Posterior cingulate gyrus (tissue), 11 donors: ENCODE results near the gene RASAL2.
A peak's percentile ranks its signal among the peaks of the same experiment; 100 is the strongest.
"Not testable (repeated sequence)": the region's sequence is repeated elsewhere in the genome, so short reads cannot be mapped to it uniquely, and the experiment has no call there.

ENCODE experiments used
- DNase-seq, 10 donors: peaks; one replicate each; pipeline versions ENCODE4 v3.0.0 to v3.0.0-alpha.2; 2020 to 2021; ENCODE audit warnings: mixed read lengths in 3 of 10
- intact Hi-C: fragments of 100-400 bp; cut with DNase I; formaldehyde crosslinking; loops from one replicate; pipeline ENCODE4 v1.15.1; 2023

RASAL2 gene

DNA sequence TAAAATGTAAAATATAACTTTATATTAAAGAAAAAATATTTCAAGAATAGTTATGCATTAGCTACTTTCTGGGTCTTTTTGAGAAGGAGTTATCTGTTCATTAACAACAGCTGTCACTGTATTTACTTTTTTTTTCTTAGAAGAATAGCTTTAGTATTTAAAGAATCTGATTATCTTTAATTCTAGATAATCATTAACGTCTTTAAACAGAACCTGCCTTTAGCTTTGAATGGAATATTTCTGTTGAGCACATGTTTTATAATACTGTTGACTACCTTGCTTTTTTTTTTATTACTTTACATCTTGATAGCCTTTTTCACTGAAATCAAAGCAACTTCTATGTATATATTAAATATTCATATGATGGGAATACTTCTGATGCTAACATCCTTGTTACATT is 270.9 kb downstream of the RASAL2 start:
- no peak for DNase-seq
- intact Hi-C loops = no loop called here

DNA sequence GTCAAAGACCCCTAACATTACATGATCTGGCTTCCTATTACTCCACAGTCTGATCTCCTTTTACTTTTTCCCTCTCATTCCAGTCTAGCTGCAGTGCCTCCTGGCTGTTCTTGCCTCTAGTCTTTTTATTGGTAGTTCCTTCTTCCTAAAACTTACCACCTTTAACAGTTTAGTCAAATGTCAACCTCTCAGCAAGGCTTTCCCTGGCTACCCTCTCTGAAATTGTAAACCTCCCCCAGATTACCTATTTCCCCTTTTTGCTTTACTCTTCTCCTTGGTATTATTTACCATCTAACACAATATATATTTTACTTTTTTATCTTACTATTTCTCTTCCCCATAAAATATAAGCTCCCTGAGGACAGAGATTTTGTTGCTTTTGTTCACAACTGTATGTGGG is 273.2 kb downstream of the RASAL2 start:
- DNase-seq = no peak

DNA sequence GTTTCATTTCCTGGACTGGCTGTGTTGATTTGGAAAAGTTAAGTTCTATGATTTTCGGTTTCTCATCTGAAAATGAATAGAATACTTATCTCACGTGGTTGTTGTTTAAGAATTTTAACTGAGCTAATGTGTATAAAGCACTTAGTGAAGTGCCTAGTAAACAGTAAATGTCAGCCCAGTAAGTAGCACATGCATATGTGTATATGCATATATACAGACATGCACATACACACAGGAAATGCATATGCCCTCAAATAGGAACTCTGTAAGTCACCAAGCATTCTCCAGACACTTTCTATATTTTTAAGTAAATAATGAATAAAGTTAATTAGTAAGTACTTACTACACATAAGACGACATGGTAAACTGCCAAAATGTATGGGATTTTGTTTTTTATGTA is 274.3 kb downstream of the RASAL2 start:
- DNase-seq = no peak
- intact Hi-C loops = no loop called here

More for the DNA sequence above, 273.2 kb downstream of the RASAL2 start:
- intact Hi-C loops = no loop called here

DNA sequence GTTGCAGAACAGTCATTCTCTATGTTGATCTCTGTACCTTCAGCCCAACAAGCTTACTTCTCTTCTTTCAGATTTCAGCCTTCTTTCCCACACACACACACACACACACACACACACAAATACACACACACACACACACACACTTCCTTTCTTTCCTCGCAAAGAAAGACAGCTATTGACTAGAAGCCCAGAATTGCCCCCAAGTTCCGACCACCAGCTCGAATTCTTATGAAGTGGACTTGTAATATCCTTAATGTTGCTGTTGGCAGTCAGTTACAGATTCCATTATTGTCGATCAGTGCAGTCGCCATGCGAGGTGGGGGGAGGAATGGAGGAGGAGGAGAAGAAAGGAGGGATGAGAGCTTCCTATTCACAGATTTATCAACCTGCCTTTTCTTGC is 277.3 kb downstream of the RASAL2 start:
- intact Hi-C loops = no loop called here
- peak in 3 of 10 donors; percentile 22 to 74 (median 71) for DNase-seq

DNA sequence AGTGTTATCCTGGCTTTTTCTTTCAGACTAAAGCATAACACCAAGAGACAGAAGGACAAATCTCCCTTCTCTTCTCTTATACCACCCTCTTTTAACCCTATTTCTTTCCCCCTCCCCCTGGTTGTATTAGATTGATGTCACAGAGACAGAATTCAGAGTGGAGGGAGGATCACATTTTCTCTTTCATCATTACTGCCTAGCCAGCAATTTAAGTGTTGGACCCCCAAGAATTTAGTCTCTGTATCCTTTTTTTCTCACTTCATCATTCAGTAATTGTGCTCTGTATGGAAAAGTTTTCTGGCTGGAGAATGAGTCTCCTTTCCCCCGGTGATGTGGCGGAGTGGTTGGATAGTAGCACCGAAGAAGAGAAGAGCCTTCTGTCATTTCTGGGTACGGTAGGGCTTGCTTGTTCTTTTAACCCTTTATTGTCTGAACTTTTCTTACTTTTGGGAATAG is 278.1 kb downstream of the RASAL2 start:
- intact Hi-C loops = no loop called here
- DNase-seq = no peak

DNA sequence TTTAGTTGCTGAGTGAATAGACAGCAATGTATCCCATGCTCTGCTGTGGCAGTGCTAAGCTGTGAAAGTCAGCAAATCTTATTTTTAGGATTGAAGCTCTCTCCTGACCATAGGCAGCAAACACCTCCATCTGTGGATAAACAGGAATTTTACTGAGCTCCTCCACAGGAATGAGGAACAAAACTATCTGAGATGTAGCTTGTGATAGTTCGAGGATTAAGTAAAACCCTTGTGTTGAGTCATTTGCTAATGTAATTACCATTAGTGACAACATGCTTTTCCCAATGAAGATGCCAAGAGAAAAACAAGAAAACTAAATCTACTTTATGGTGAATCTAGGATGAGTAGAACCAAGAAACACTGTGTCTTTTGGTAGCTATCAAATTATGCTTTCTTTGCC is 280.1 kb downstream of the RASAL2 start:
- intact Hi-C loops = no loop called here
- no peak for DNase-seq

DNA sequence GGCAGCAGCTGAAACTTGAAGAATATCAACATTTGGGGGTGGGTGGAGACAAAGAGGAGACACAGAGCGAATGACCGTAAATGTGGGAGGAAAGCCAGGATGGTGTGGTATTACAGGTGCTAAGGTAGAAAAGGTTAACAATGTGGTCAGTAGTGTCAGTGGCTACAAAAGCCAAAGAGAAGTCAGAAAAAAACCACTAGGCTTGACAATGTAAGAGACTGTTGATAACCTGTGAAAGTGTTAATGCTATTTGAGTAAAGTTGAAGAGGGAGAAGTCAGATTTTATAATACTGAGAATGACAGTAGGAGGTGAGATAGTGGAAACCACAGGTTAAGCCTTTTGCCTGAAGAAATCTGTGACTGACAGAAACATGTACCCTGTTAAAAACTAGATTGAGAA is 282.1 kb downstream of the RASAL2 start:
- intact Hi-C loops = no loop called here
- no peak for DNase-seq

DNA sequence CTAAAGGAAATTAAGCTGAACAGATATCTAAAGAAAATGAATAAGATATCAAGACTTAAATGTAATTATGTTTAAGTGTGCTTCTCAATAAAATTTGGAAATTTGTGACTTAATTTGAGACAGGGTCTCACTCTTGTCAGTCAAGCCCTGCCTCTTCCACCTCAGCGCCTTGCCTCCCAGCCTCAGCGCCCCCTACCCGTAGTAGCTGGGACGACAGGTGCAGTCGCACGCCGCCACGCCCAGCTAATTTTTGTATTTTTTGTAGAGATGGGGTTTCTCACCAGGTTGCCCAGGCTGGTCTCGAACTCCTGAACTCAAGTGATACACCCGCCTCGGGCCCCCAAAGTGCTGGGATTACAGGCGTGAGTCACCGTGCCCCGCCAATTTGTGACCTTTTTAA is 285.9 kb downstream of the RASAL2 start:
- intact Hi-C loops = no loop called here
- DNase-seq = peak in 1 of 10 donors; percentile 76

DNA sequence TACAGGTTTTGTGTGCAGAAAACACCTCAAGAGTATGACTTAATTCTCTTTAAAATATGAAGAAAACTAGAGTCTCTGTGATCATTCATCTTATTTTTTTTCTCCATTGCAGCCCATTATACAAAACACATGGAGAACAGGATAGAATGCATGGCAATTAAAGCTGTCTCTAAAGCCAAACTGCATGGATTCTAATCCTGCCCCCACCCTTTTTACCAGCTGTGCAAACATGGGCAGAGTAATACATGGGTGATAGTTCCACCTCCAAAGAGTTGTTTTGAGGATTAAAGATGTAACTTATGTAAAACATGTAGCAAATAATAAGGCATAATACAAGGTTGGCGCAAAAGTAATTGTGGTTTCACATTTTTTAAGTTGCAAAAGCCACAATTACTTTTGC is 288.5 kb downstream of the RASAL2 start:
- no peak for DNase-seq
- intact Hi-C loops = no loop called here

DNA sequence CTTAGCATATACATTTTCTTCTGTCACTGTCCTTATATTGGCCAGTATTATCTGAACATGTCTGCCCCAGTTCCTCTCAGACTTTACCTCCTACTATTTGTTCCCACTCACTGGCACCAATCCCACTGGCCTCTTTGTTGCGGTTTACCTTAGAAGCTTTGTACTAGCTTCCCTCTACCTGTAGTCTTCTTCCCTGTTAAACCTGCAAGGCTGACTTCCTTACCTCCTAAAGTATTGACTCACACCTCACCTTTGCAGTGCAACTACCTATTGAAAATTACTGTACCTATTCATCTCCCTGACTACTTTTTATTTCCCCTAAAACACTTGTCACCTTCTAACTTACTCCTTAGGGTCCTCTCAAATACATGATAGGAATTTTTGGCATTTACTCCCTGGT is 291.8 kb downstream of the RASAL2 start:
- no peak for DNase-seq
- intact Hi-C loops = no loop called here

DNA sequence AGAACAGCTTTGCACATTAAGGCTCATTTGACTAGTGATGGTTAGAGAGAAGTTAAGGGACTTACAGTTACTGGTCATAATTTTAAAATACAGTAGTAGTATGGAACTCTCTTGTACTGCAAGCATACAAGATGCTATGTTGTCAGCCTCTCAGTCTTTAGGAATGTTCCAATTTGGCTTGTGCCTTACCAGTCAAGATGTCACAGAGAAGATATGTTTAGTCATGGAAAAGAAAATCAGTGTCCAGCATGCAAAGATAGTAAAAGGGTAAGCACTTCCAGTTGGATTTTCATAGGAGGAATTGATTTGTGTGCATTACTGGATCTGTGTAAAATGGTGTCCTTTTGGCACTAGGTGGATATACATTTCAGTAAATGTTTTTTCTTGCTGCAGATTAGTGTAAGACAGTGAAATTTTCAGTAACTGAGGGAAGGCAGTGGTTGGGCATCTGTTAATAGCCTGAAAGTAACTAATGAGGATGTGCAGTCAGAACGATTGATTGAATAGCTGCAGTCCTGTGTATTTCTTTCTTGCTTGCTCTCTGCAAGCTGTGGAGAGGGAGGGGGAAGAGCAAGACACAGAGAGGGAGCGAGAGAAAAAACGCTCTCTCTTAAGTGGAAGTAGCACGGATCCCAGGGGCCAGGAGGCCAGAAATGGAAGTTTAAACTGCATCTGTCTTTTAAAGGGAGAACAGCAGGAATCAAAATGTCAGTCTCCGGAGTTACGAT is 294.7 kb downstream of the RASAL2 start:
- intact Hi-C loops = no loop called here
- DNase-seq = no peak

DNA sequence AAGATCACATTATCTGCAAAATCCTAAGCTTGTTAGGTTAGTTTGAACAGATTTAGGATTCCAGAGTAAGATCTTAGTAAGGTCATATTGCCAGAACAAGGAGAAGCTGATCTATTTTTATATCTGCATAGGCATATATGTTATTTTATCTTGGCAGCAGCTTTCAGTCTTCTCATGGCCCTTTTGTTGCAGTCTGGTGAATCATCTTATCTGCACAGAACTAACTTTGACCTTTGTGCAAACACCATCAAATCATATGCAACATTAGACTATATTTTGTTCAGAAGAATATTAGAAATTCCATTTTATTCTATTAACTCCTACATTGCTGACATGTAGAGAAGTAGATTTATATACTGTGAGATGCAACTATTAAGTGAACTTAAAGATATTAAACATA is 295.5 kb downstream of the RASAL2 start:
- intact Hi-C loops = no loop called here
- DNase-seq = no peak

DNA sequence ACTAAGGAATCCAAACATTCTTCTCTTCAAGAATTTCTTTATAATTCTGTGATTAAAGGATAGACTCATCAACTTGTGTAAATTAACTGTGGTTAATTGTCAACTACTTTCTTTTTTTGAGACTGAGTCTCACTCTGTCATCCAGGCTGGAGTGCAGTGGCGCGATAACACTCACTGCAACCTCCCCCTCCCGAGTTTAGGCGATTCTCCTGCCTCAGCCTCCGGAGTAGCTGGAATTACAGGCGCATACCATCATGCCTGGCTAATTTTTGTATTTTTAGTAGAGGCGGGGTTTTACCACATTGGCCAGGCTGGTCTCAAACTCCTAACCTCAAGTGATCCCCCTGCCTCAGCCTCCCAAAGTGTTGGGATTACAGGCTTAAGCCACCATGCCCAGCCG is 296.4 kb downstream of the RASAL2 start:
- DNase-seq = peak in 1 of 10 donors; percentile 52
- intact Hi-C loops = not testable (repeated sequence)

DNA sequence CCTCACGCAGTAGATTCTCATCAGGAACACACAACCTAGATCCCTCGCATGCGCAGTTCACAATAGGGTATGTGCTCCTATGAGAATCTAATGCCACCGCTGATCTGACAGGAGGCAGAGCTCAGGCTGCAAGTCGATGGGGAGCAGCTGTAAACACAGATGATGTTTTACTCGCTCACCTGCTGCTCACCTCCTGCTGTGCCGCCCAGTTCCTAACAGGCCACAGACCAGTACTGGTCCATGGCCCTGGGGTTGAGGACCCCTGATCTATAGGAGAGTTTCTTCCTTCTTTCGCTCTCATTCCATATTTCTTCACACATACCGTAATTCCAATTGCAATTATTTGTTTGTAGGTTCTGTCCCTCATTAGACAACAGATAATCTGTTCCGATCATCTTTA is 299.5 kb downstream of the RASAL2 start:
- intact Hi-C loops = no loop called here

DNA sequence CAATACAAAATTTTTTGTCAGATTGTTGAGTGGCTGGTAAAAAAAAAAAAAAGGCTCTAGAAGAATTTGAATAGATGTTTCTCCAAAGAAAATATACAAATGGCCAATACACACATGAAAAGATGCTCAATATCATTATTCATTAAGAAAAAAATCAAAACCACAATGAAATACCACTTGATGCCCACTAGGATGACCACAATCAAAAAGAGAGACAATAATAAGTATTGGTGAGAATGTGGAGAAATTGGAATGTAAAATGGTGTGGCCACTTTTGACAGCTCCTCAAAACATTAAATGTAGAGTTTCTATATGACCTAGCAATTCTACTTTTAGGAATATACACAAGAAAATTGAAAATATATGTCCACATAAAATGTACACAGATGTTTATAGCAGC is 302.9 kb downstream of the RASAL2 start:
- intact Hi-C loops = no loop called here
- no peak for DNase-seq

More for the DNA sequence above, 299.5 kb downstream of the RASAL2 start:
- no peak for DNase-seq

DNA sequence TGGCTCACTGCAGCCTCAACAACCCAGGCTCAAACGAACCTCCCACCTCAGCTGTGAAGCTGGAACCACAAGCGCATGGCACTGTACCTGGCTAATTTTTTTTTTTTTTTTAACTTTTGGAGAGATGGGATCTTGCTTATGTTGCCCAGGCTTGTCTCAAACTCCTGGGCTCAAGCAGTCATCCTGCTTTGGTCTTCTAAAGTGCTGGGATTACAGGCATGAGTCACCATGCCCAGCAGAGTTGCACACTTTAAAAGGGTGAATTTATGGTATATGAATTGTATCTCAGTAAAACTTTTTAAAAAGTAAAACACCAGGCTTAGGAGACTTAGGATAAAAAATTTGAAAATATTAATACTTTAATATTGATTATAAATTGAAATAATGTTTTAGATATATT is 303.8 kb downstream of the RASAL2 start:
- intact Hi-C loops = no loop called here
- no peak for DNase-seq

DNA sequence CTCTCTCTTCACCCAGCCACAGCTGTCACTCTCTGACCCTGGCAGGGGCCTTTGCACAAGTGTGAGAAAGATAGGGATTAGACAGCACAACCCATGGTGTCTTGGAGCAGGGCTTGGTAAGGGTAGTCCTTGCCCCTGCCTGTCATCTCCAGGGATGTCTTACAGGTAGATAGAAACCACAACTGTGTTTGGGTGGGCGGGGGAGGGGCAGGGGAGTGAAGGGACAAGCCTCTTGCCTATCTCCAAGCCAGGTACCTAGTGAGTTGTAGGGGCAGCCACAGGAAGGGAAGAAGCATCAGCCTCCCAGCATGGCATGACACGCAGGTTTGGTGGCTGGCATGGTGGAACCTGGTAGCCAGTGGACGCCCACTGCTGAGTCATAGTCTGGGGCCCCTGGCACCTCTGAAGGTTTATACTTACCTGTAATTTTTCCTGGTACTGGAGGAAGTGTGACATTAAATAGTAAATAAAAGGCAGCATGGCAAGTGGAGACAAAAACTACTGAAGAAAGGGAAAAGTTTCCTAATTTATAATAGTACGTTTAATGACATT is 305.3 kb downstream of the RASAL2 start:
- no peak for DNase-seq
- intact Hi-C loops = no loop called here

DNA sequence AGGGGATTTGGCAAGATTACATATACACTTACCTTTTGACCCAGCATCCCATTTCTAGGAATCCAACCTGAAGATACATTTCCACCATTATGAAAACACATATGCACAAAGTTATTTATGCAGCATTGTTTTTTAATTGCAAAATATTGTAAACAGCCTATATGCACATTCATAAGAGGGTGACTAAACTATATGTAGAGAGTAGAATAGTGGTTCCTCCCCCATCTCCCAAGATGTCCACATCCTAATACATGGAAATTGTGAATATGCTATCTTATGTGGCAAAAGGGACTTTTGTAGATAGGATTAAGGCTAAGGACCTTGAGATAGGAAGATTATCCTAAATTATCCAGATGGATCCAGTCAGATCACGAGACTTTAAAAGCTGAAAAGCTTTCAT is 311.2 kb downstream of the RASAL2 start:
- no peak for DNase-seq
- intact Hi-C loops = no loop called here

DNA sequence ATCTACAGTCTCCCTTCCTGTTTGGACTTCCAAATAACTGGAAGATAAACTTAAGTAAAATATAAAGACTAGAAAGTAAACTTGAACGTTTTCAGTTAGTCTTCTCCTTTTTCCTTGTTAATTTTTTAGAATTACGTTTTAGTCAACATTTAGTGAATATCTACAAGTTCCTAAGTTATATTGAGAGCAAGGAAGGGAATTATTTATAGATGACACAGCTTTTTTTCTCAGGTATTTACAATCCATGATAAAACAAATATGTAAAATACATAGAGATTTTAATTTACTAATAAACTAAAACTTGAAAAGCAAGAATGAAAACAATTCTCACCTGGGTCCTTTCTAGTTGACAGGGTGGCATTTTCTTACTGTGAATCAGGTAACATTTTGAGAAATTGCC is 313.3 kb downstream of the RASAL2 start:
- intact Hi-C loops = no loop called here
- DNase-seq = no peak

DNA sequence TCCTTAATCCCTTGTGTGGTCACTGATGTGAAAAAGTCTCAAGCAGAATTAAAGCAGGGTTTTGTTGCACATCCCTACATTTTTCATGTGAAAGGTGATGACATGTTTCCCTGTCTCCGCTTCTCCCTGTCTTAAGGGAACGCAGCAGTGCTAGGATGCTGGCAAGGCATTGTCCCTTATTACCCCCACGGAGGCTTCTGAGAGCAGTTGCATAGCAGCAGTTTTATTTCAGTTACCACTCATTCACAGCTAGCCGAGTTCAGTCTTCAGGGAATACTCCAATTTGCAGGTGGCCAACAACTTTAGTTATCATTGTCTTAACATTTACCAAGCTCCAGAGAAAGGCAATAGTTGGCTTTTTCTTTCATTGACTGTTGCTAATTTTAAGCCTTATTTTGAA is 313.8 kb downstream of the RASAL2 start:
- intact Hi-C loops = no loop called here
- DNase-seq = no peak

DNA sequence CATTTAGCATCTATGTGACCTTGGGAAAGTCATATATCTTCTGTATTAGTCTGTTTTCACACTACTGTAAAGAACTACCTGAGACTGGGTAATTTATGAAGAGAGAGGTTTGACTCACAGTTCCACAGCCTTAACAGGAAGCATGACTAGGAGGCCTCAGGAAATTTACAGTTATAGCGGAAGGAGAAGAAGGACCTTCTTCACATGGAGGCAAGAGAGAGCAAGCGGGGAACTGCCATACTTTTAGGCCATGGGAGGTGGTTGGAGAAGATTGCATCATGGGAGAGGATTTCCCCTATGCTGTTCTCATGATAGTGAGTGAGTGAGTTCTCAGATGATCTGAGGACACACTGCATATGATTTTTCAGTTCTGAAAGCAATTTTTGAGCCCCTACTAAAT is 315.0 kb downstream of the RASAL2 start:
- intact Hi-C loops = no loop called here

DNA sequence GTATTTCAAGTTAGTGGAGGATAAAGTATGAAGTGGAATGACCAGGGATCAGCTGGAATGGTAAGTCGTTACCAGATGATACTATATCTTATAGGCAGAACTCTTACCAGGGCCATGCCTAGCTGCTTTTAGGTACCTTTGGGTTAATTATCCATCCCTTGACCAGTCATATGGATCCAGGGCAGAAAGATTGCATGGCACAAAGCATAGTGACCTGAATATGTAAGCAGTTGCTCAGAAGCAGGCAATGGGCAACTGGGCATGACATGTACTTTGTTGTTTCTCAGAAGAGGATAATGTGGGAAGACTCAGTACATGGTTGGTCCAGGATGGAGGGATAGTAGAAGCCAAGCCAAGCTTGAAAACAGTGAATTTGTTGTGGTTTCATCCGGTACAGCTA is 315.6 kb downstream of the RASAL2 start:
- intact Hi-C loops = no loop called here
- no peak for DNase-seq

More for the DNA sequence above, 315.0 kb downstream of the RASAL2 start:
- no peak for DNase-seq
